ENCODE results near the gene SUCLG2. TPM values are rescaled to one million over a fixed set of nuclear protein-coding genes. Genes with fewer than 3 reads are reported as not detected.

The SUCLG2 gene
- total and polyA plus RNA-seq, 9 of the 15 experiments (the other 6 are each of a cell fraction or from before 2014, with no cell fraction given), result 10.1 to 41.4 (median 29.0) TPM

DNA sequence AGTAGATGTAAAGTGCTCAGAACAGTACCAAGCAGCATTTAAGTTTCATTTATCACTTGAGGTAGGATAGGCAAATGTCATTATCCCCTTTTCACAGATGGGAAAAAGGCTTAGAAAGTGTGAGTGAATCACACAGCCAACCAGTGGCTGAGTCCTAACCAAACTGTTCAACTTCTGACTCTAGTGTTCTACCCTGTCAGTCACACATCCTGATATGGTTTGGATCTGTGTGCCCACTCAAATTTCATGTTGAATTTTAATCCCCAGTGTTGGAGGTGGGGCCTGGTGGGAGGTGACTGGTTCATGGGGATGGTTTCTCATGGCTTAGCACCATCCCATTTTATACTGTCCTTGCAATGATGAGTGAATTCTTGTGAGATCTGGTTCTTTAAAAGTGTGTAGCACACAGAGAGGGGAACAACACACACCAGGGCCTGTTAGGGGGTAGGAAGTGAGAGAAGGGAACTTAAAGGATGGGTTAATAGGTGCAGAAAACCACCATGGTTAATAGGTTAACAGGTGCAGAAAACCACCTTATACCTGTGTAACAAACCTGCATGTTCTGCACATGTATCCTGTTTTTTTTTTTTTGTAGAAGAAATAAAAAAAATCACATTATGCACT is 304.7 kb downstream of the SUCLG2 start (continued):
- TF ChIP-seq TRIM25 (IDR thresholded peaks at IDR 0.05; ENCODE audit: borderline replicate concordance) (no peak), TAF9B (IDR thresholded peaks at IDR 0.05; ENCODE audit: partially characterized antibody) (no peak), ZBTB1 (CRISPR knock-in tag; IDR thresholded peaks at IDR 0.05; ENCODE audit: borderline replicate concordance, low read depth) (no peak)
- TF ChIP-seq, protein P1, sequence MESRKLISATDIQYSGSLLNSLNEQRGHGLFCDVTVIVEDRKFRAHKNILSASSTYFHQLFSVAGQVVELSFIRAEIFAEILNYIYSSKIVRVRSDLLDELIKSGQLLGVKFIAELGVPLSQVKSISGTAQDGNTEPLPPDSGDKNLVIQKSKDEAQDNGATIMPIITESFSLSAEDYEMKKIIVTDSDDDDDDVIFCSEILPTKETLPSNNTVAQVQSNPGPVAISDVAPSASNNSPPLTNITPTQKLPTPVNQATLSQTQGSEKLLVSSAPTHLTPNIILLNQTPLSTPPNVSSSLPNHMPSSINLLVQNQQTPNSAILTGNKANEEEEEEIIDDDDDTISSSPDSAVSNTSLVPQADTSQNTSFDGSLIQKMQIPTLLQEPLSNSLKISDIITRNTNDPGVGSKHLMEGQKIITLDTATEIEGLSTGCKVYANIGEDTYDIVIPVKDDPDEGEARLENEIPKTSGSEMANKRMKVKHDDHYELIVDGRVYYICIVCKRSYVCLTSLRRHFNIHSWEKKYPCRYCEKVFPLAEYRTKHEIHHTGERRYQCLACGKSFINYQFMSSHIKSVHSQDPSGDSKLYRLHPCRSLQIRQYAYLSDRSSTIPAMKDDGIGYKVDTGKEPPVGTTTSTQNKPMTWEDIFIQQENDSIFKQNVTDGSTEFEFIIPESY (CRISPR knock-in tag; IDR thresholded peaks at IDR 0.05), result no peak
- TF ChIP-seq, protein P2, sequence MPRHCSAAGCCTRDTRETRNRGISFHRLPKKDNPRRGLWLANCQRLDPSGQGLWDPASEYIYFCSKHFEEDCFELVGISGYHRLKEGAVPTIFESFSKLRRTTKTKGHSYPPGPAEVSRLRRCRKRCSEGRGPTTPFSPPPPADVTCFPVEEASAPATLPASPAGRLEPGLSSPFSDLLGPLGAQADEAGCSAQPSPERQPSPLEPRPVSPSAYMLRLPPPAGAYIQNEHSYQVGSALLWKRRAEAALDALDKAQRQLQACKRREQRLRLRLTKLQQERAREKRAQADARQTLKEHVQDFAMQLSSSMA (CRISPR knock-in tag; IDR thresholded peaks at IDR 0.05), result no peak

DNA sequence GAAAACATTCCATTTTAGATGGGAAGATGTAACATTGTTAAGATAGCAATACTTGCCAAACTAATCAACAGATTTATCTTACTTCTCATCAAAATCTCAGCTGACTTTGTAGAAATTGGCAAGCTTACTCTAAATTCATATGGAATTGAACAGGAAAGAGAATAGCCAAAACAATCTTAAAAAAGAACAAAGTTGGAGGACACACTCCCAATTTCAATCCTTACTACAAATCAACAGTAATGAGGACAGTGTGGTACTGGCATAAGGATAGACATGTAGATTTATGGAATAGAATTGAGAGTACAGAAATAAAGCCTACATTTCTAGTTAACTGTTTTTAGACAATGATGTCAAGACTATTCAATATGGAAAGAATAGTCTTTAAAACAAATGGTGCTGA is 308.3 kb downstream of the SUCLG2 start:
- no peaks in the 10 kb centered on the region for H3K79me2 ChIP-seq (ENCODE audit: control insufficient read depth, insufficient read depth, low read length)
- no peak overlapping the region for H3K4me2 ChIP-seq (ENCODE audit: insufficient read depth, low read length)
- no peaks in the 10 kb centered on the region for H3K9me3 ChIP-seq (replicated peaks; ENCODE audit: control insufficient read depth, insufficient read depth, low read depth, low read length)
- no peak overlapping the region for H2AFZ ChIP-seq (ENCODE audit: low read depth, low read length)
- FAIRE-seq (no peak), ATAC-seq (no peak), DNase-seq (ENCODE audit: extremely low read depth in 1 of 4, low spot score in 3 of 4) (no peak)
- ChIA-PET CTCF (ENCODE audit: low intra/inter-chr PET ratio) (no interaction called here), POLR2A (no interaction called here)
- H3K27ac ChIP-seq (ENCODE audit: extremely low read depth, low read depth, low read length), result no peak overlapping the region
- no peak overlapping the region for H3K9ac ChIP-seq (ENCODE audit: insufficient read depth in 1 of 2, low read depth in 2 of 2, low read length in 2 of 2)
- intact Hi-C loops (cut with micrococcal nuclease), result no loop called here
- H3K36me3 ChIP-seq (ENCODE audit: control insufficient read depth, insufficient read depth, low read length), result no peaks in the 10 kb centered on the region
- no peaks in the 10 kb centered on the region for H3K27me3 ChIP-seq (ENCODE audit: control insufficient read depth in 2 of 2, insufficient read depth in 2 of 2, low read length in 2 of 2)
- in situ Hi-C loops (cut with MboI), result no loop called here
- H3K4me3 ChIP-seq, result no peak overlapping the region
- no TSS peak for BruUV-seq (replicated peaks)
- H4K20me1 ChIP-seq (replicated peaks; ENCODE audit: control insufficient read depth, insufficient read depth, low read length), result no peaks in the 10 kb centered on the region
- H3K4me1 ChIP-seq (replicated peaks in 1 of 2; ENCODE audit: control insufficient read depth in 2 of 2, insufficient read depth in 2 of 2, low read length in 2 of 2), result no peaks in the 10 kb centered on the region
- no peaks in the 10 kb centered on the region for H3K9me1 ChIP-seq (ENCODE audit: control insufficient read depth, insufficient read depth, low read length)
- TF ChIP-seq, protein P3, sequence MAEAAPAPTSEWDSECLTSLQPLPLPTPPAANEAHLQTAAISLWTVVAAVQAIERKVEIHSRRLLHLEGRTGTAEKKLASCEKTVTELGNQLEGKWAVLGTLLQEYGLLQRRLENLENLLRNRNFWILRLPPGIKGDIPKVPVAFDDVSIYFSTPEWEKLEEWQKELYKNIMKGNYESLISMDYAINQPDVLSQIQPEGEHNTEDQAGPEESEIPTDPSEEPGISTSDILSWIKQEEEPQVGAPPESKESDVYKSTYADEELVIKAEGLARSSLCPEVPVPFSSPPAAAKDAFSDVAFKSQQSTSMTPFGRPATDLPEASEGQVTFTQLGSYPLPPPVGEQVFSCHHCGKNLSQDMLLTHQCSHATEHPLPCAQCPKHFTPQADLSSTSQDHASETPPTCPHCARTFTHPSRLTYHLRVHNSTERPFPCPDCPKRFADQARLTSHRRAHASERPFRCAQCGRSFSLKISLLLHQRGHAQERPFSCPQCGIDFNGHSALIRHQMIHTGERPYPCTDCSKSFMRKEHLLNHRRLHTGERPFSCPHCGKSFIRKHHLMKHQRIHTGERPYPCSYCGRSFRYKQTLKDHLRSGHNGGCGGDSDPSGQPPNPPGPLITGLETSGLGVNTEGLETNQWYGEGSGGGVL (CRISPR knock-in tag; IDR thresholded peaks at IDR 0.05), result no peak
- TF ChIP-seq GATAD2A (IDR thresholded peaks at IDR 0.05) (no peak), HBP1 (CRISPR knock-in tag; IDR thresholded peaks at IDR 0.05) (no peak), NKRF (IDR thresholded peaks at IDR 0.05; ENCODE audit: borderline replicate concordance) (no peak)

Measured in K562 (cell line).